Tibial artery (tissue), 4 donors: Measurements from ENCODE around the gene ATG16L2.
A peak's percentile ranks its signal among the peaks of the same experiment; 100 is the strongest.

Experiments
- DNase-seq, 2 donors: peaks; one replicate each; pipeline ENCODE4 v3.0.0-alpha.2; 2019
- H3K27ac ChIP-seq, 2 donors: fragments of 200-600 bp; sonication (generic) in 1 of 2; 1 replicate in 1 of 2; 2 replicates in 1 of 2; pipeline ENCODE4 v1.5.1; 2018 to 2019; ENCODE audit warnings: mild to moderate bottlenecking in 1 of 2
- H3K27me3 ChIP-seq, 2 donors: fragments of 200-600 bp; sonication (generic) in 1 of 2; one replicate each; pipeline versions ENCODE4 v1.5.1 to v1.6.0; 2016 to 2019
- H3K36me3 ChIP-seq, 3 donors: fragments of 200-600 bp; sonication (generic) in 2 of 3; one replicate each; pipeline ENCODE4 v1.5.1; 2016 to 2019; ENCODE audit warnings: mild to moderate bottlenecking in 2 of 3
- H3K4me1 ChIP-seq, 4 donors: fragments of 200-600 bp; sonication (generic) in 2 of 4; 1 replicate in 3 of 4; 2 replicates in 1 of 4; pipeline ENCODE4 v1.5.1; 2016 to 2019
- H3K4me3 ChIP-seq, 2 donors: fragments of 200-600 bp; sonication (generic) in 1 of 2; 1 replicate in 1 of 2; 2 replicates in 1 of 2; pipeline ENCODE4 v1.5.1; 2018 to 2019; ENCODE audit warnings: mild to moderate bottlenecking in 2 of 2
- H3K9me3 ChIP-seq, 3 donors: fragments of 200-600 bp; sonication (generic) in 1 of 3; one replicate each; pipeline ENCODE4 v1.5.1; 2016 to 2019
- CTCF ChIP-seq, 2 experiments: fragments of 200-600 bp in 1 of 2; fragments of 450-650 bp in 1 of 2; IDR thresholded peaks; one replicate each; pipeline ENCODE4 v1.5.1; 2017 to 2019; ENCODE audit warnings: antibody characterized with exemption in 2 of 2, mild to moderate bottlenecking in 1 of 2, moderate library complexity in 1 of 2
- intact Hi-C: fragments of 100-400 bp; cut with DNase I; formaldehyde crosslinking; loops from one replicate; pipeline ENCODE4 v1.15.0; 2023; ENCODE audit warnings: low total_unique reads

ATG16L2 gene

GRCh38 chr11:72782081-72782920, 31.9 kb upstream of the ATG16L2 start:
- peak overlapping the region in 1 of 2 donors; percentile 60 for H3K27ac ChIP-seq
- intact Hi-C loops, result no loop called here
- no peak for DNase-seq
- no peak for TF ChIP-seq CTCF (IDR thresholded peaks at IDR 0.05)
- H3K4me3 ChIP-seq, result peak overlapping the region; percentile 55 to 82
- H3K36me3 ChIP-seq, result no peaks in the 10 kb centered on the region
- H3K27me3 ChIP-seq, result no peaks in the 10 kb centered on the region
- H3K4me1 ChIP-seq, result peaks cover 0 to 45% (median 27%) of the 10 kb centered on the region in 4 donors
- H3K9me3 ChIP-seq, result no peaks in the 10 kb centered on the region

- H3K4me1 ChIP-seq, result peaks cover 0 to 35% (median 23%) of the 10 kb centered on the region in 4 donors
Observed at GRCh38 chr11:72783144-72783905, 30.9 kb upstream of the ATG16L2 start.

GRCh38 chr11:72784662-72785061, 29.5 kb upstream of the ATG16L2 start:
- peaks cover 0 to 34% (median 29%) of the 10 kb centered on the region in 4 donors for H3K4me1 ChIP-seq
- H3K36me3 ChIP-seq, result no peaks in the 10 kb centered on the region
- H3K27me3 ChIP-seq, result no peaks in the 10 kb centered on the region
- H3K9me3 ChIP-seq, result no peaks in the 10 kb centered on the region
- DNase-seq, result no peak
- intact Hi-C loops, result no loop called here
- H3K4me3 ChIP-seq, result no peak overlapping the region
- H3K27ac ChIP-seq, result no peak overlapping the region
- TF ChIP-seq CTCF (IDR thresholded peaks at IDR 0.05), result no peak

More at GRCh38 chr11:72783144-72783905, 30.9 kb upstream of the ATG16L2 start:
- intact Hi-C loops, result no loop called here
- TF ChIP-seq CTCF (IDR thresholded peaks at IDR 0.05), result no peak
- Histone ChIP-seq H3K27ac (no peak overlapping the region), H3K9me3 (no peaks in the 10 kb centered on the region), H3K27me3 (no peaks in the 10 kb centered on the region), H3K4me3 (no peak overlapping the region), H3K36me3 (no peaks in the 10 kb centered on the region)
- DNase-seq, result no peak

- H3K27ac ChIP-seq, result no peak overlapping the region
Observed at GRCh38 chr11:72786305-72787215, 27.7 kb upstream of the ATG16L2 start.

More at GRCh38 chr11:72786305-72787215, 27.7 kb upstream of the ATG16L2 start:
- intact Hi-C loops, result no loop called here
- Histone ChIP-seq H3K4me1 (peaks cover 0 to 35% (median 23%) of the 10 kb centered on the region in 4 donors), H3K9me3 (no peaks in the 10 kb centered on the region), H3K4me3 (no peak overlapping the region), H3K27me3 (no peaks in the 10 kb centered on the region), H3K36me3 (no peaks in the 10 kb centered on the region)
- DNase-seq, result no peak
- TF ChIP-seq CTCF (IDR thresholded peaks at IDR 0.05), result no peak
